Mesendoderm (in vitro differentiated cells): ENCODE data around the gene GTSF1L.

Source experiments
- DNase-seq: peaks from one replicate; pipeline ENCODE4 v3.0.0; 2013
- H2AK5ac ChIP-seq: 2 replicates; pipeline ENCODE4 v1.6.1; 2013; ENCODE audit warnings: low read length, inconsistent platforms
- H2BK120ac ChIP-seq: 2 replicates; pipeline ENCODE4 v1.6.1; 2013; ENCODE audit warnings: low read depth, mild to moderate bottlenecking, low read length, moderate library complexity, mixed read lengths
- H2BK15ac ChIP-seq: replicated peaks from 2 replicates; pipeline ENCODE4 v1.6.1; 2013; ENCODE audit warnings: low read depth, mild to moderate bottlenecking, moderate library complexity
- H2BK5ac ChIP-seq: 2 replicates; pipeline ENCODE4 v1.6.1; 2013; ENCODE audit warnings: low read length, inconsistent platforms
- H3K18ac ChIP-seq: 2 replicates; pipeline ENCODE4 v1.6.1; 2013; ENCODE audit warnings: mild to moderate bottlenecking, low read length, mixed read lengths
- H3K23ac ChIP-seq: one replicate; pipeline ENCODE4 v1.6.1; 2013; ENCODE audit warnings: low read length
- H3K27ac ChIP-seq: 2 replicates; pipeline ENCODE4 v1.5.1; 2013; ENCODE audit warnings: low read depth, mild to moderate bottlenecking, inconsistent platforms, low read length, moderate library complexity
- H3K27me3 ChIP-seq: 2 replicates; pipeline ENCODE4 v1.6.1; 2013; ENCODE audit warnings: low read length, control low read depth, mild to moderate bottlenecking, inconsistent platforms; ENCODE audit not compliant: insufficient read depth, poor library complexity
- H3K36me3 ChIP-seq: 2 replicates; pipeline ENCODE4 v1.6.1; 2013; ENCODE audit warnings: low read length, inconsistent platforms; ENCODE audit not compliant: control insufficient read depth, insufficient read depth
- H3K4ac ChIP-seq: one replicate; pipeline ENCODE4 v1.6.1; 2013; ENCODE audit warnings: low read depth, mild to moderate bottlenecking, low read length, moderate library complexity
- H3K4me1 ChIP-seq: 2 replicates; pipeline ENCODE4 v1.6.1; 2013; ENCODE audit warnings: low read depth, low read length, inconsistent platforms; ENCODE audit not compliant: control insufficient read depth
- H3K4me2 ChIP-seq: 2 replicates; pipeline ENCODE4 v1.6.1; 2013; ENCODE audit warnings: low read length
- H3K4me3 ChIP-seq: 2 replicates; pipeline ENCODE4 v1.5.1; 2013; ENCODE audit warnings: mild to moderate bottlenecking, low read length
- H3K56ac ChIP-seq: one replicate; pipeline ENCODE4 v1.6.1; 2013; ENCODE audit warnings: low read length
- H3K79me1 ChIP-seq: 2 replicates; pipeline ENCODE4 v1.6.1; 2013; ENCODE audit warnings: low read length, inconsistent platforms
- H3K79me2 ChIP-seq: 2 replicates; pipeline ENCODE4 v1.6.1; 2013; ENCODE audit warnings: mild to moderate bottlenecking, low read length; ENCODE audit not compliant: control insufficient read depth, insufficient read depth
- H3K9ac ChIP-seq: 2 replicates; pipeline ENCODE4 v1.6.1; 2013; ENCODE audit warnings: low read length, inconsistent platforms
- H4K5ac ChIP-seq: one replicate; pipeline ENCODE4 v1.6.1; 2013; ENCODE audit warnings: low read length
- H4K8ac ChIP-seq: one replicate; pipeline ENCODE4 v1.6.1; 2013; ENCODE audit warnings: low read depth, mild to moderate bottlenecking, control low read depth, low read length, moderate library complexity
- WGBS: extraction: QIAGEN DNeasy Blood & Tissue Kit; methylation state at CpG from one replicate; pipeline ENCODE4 v1.1.7; 2013; ENCODE audit warnings: low lambda C conversion rate, missing lambda C conversion rate; ENCODE audit not compliant: insufficient coverage; ENCODE audit errors: extremely low coverage; 5-methylcytosine and 5-hydroxymethylcytosine counted together

The GTSF1L gene

GRCh38 chr20:43731469-43731868, 4.7 kb upstream of the GTSF1L start:
- Histone ChIP-seq H3K4me2 (no peak overlapping the region), H3K56ac (peak overlapping the region; percentile 22), H3K4ac (no peak overlapping the region), H3K9ac (no peak overlapping the region), H3K79me1 (no peaks in the 10 kb centered on the region), H3K27me3 (no peaks in the 10 kb centered on the region), H3K79me2 (no peaks in the 10 kb centered on the region), H3K27ac (no peak overlapping the region), H4K5ac (no peak overlapping the region), H3K36me3 (no peaks in the 10 kb centered on the region), H2BK5ac (no peak overlapping the region), H2AK5ac (no peak overlapping the region), H2BK120ac (no peak overlapping the region), H2BK15ac (no peak overlapping the region), H3K18ac (no peak overlapping the region), H3K4me3 (no peak overlapping the region), H3K23ac (no peak overlapping the region), H3K4me1 (no peaks in the 10 kb centered on the region), H4K8ac (no peak overlapping the region)
- no CpG with 5 or more reads among the region's 7 CpGs for WGBS
- DNase-seq, result no peak

GRCh38 chr20:43728686-43729255, 2.0 kb upstream of the GTSF1L start:
- no peaks in the 10 kb centered on the region for H3K79me2 ChIP-seq
- no peak overlapping the region for H3K23ac ChIP-seq
- H4K5ac ChIP-seq, result no peak overlapping the region
- H3K4me2 ChIP-seq, result no peak overlapping the region
- no peak overlapping the region for H3K27ac ChIP-seq
- no peak overlapping the region for H3K4me3 ChIP-seq
- no peaks in the 10 kb centered on the region for H3K27me3 ChIP-seq
- no CpG with 5 or more reads among the region's 7 CpGs for WGBS
- H3K56ac ChIP-seq, result no peak overlapping the region
- H3K4ac ChIP-seq, result no peak overlapping the region
- H4K8ac ChIP-seq, result no peak overlapping the region
- H2BK15ac ChIP-seq, result no peak overlapping the region
- H3K9ac ChIP-seq, result no peak overlapping the region
- no peaks in the 10 kb centered on the region for H3K36me3 ChIP-seq
- DNase-seq, result no peak
- no peak overlapping the region for H3K18ac ChIP-seq
- no peak overlapping the region for H2BK5ac ChIP-seq
- H3K79me1 ChIP-seq, result no peaks in the 10 kb centered on the region
- H3K4me1 ChIP-seq, result no peaks in the 10 kb centered on the region
- H2AK5ac ChIP-seq, result no peak overlapping the region
- H2BK120ac ChIP-seq, result no peak overlapping the region

GRCh38 chr20:43727980-43728590, 1.3 kb upstream of the GTSF1L start:
- WGBS, result no CpG with 5 or more reads among the region's 1 CpG
- no peak overlapping the region for H3K27ac ChIP-seq
- no peak overlapping the region for H3K4ac ChIP-seq
- no peak for DNase-seq
- H3K18ac ChIP-seq, result no peak overlapping the region
- no peak overlapping the region for H3K4me3 ChIP-seq
- H3K4me2 ChIP-seq, result no peak overlapping the region
- H3K79me2 ChIP-seq, result no peaks in the 10 kb centered on the region
- H3K23ac ChIP-seq, result no peak overlapping the region
- H3K27me3 ChIP-seq, result no peaks in the 10 kb centered on the region
- no peaks in the 10 kb centered on the region for H3K36me3 ChIP-seq
- H2AK5ac ChIP-seq, result no peak overlapping the region
- no peaks in the 10 kb centered on the region for H3K4me1 ChIP-seq
- no peak overlapping the region for H2BK5ac ChIP-seq
- H3K9ac ChIP-seq, result no peak overlapping the region
- H4K8ac ChIP-seq, result no peak overlapping the region
- H2BK120ac ChIP-seq, result no peak overlapping the region
- no peak overlapping the region for H2BK15ac ChIP-seq
- H4K5ac ChIP-seq, result no peak overlapping the region
- no peaks in the 10 kb centered on the region for H3K79me1 ChIP-seq
- no peak overlapping the region for H3K56ac ChIP-seq

DNA sequence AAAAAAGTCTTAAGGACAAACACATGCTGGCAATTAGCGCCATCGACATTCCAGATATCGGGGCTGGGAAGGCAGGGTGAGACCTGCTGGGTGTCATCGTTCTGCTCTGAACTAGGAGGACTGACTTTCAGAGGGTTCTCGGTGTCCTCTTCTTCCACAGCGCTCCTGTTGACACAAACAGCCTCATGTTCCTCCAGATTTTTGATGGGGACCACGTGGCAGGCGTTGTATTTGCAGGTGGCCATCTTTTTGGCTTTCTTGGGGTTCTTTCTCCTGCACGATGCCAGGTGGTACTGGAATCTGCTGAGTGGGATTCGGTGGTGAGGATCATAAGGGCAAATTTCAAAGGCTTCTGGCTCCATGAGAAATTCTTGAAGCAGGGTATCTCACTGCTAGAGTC, 469 bp downstream of the GTSF1L start:
- Histone ChIP-seq H2BK15ac (no peak overlapping the region), H3K79me1 (no peaks in the 10 kb centered on the region), H3K4me2 (no peak overlapping the region), H3K23ac (no peak overlapping the region), H3K27ac (no peak overlapping the region), H3K4ac (no peak overlapping the region), H4K5ac (no peak overlapping the region), H2AK5ac (no peak overlapping the region), H3K4me3 (no peak overlapping the region), H3K9ac (no peak overlapping the region), H3K4me1 (no peaks in the 10 kb centered on the region), H4K8ac (no peak overlapping the region), H3K36me3 (no peaks in the 10 kb centered on the region), H3K79me2 (no peaks in the 10 kb centered on the region), H3K27me3 (no peaks in the 10 kb centered on the region), H3K56ac (no peak overlapping the region), H2BK120ac (no peak overlapping the region), H2BK5ac (no peak overlapping the region), H3K18ac (no peak overlapping the region)
- no peak for DNase-seq
- no CpG with 5 or more reads among the region's 10 CpGs for WGBS

DNA sequence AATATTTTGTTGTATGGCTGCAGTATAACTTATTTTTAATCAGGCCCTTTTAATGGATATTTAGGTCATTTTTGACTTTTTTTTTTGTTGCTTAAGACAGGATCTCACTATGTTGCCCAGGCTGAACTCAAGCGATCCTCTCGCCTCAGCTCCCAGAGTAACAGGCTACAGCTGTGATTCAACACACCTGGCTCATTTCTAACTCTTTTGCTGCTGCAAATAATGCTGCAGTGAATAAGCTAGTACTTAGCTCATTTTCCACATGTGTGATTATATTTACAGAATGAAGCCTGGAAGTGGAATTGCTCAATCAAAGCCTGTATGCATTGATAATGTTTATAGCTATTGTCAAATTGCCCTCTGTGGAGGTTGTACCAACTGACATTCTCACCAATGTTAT, 1.1 kb downstream of the GTSF1L start:
- Histone ChIP-seq H3K27ac (no peak overlapping the region), H3K27me3 (no peaks in the 10 kb centered on the region), H2AK5ac (no peak overlapping the region), H3K4ac (no peak overlapping the region), H3K9ac (no peak overlapping the region), H2BK120ac (no peak overlapping the region), H3K79me2 (no peaks in the 10 kb centered on the region), H3K4me3 (no peak overlapping the region), H3K4me2 (no peak overlapping the region), H3K18ac (no peak overlapping the region), H4K5ac (no peak overlapping the region), H3K36me3 (no peaks in the 10 kb centered on the region), H3K23ac (no peak overlapping the region), H3K79me1 (no peaks in the 10 kb centered on the region), H2BK5ac (no peak overlapping the region), H3K56ac (no peak overlapping the region), H4K8ac (no peak overlapping the region), H3K4me1 (no peaks in the 10 kb centered on the region), H2BK15ac (no peak overlapping the region)
- no peak for DNase-seq
- no CpG with 5 or more reads among the region's 2 CpGs for WGBS

DNA sequence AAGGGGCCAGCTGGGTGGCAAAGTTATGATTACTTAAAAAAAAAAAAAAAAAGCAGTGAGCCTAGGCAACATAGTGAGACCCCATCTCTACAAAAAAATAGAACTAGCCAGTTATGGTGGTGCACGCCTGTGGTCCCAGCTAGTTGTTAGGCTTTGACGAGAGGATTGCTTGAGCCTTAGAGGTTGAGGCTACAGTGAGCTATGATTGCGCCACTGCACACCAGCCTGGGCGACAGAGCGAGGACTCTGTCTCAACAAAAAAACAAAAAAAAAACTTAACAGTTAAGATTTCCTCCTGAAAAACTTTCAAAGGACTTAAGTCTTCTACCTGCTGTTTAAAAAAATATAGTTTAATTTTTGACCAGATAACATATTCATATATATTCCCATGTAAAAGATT, 2.4 kb downstream of the GTSF1L start:
- Histone ChIP-seq H2BK120ac (no peak overlapping the region), H3K79me1 (no peaks in the 10 kb centered on the region), H3K4me3 (no peak overlapping the region), H3K27me3 (no peaks in the 10 kb centered on the region), H3K36me3 (no peaks in the 10 kb centered on the region), H4K5ac (no peak overlapping the region), H3K4ac (no peak overlapping the region), H2BK15ac (no peak overlapping the region), H3K9ac (no peak overlapping the region), H3K4me1 (no peaks in the 10 kb centered on the region), H3K27ac (no peak overlapping the region), H3K79me2 (no peaks in the 10 kb centered on the region), H3K23ac (no peak overlapping the region), H2AK5ac (no peak overlapping the region), H2BK5ac (no peak overlapping the region), H3K56ac (no peak overlapping the region), H4K8ac (no peak overlapping the region), H3K18ac (no peak overlapping the region), H3K4me2 (no peak overlapping the region)
- no peak for DNase-seq
- WGBS, result no CpG with 5 or more reads among the region's 5 CpGs
